Smooth muscle cell (in vitro differentiated cells): ENCODE data around the gene PDGFA. TPM values are rescaled to one million over a fixed set of nuclear protein-coding genes. Genes with fewer than 3 reads are reported as not detected.

Experiments used
- DNase-seq: peaks from one replicate; lab custom pipeline; 2025; ENCODE audit not compliant: unreplicated experiment; lab: John Stamatoyannopoulos, UW
- H2AFZ ChIP-seq: fragments of 200-600 bp; sonication (generic); 2 replicates; pipeline ENCODE4 v1.6.0; 2016; ENCODE audit warnings: antibody characterized with exemption, low read depth, mild to moderate bottlenecking
- H3F3A ChIP-seq: fragments of 200-600 bp; sonication (generic); 2 replicates; pipeline ENCODE4 v1.6.0; 2017; ENCODE audit warnings: antibody characterized with exemption, low read depth
- H3K27ac ChIP-seq: fragments of 200-600 bp; sonication (generic); 2 replicates; pipeline ENCODE4 v1.5.1; 2016; ENCODE audit warnings: low read depth, mild to moderate bottlenecking
- H3K27me3 ChIP-seq: fragments of 200-600 bp; sonication (generic); 2 replicates; pipeline ENCODE4 v1.6.1; 2016; ENCODE audit warnings: low read depth, mild to moderate bottlenecking
- H3K36me3 ChIP-seq: fragments of 200-600 bp; sonication (generic); 2 replicates; pipeline ENCODE4 v1.5.1; 2016; ENCODE audit warnings: low read depth
- H3K4me1 ChIP-seq: fragments of 200-600 bp; sonication (generic); 2 replicates; pipeline ENCODE4 v1.5.1; 2016; ENCODE audit warnings: low read depth
- H3K4me2 ChIP-seq: fragments of 200-600 bp; sonication (generic); 2 replicates; pipeline ENCODE4 v1.6.0; 2016; ENCODE audit warnings: mild to moderate bottlenecking
- H3K4me3 ChIP-seq: fragments of 200-600 bp; sonication (generic); 2 replicates; pipeline ENCODE4 v1.5.1; 2016; ENCODE audit warnings: mild to moderate bottlenecking
- H3K79me2 ChIP-seq: fragments of 200-600 bp; sonication (generic); 2 replicates; pipeline ENCODE4 v1.6.0; 2016; ENCODE audit warnings: low read depth, mild to moderate bottlenecking
- H3K9ac ChIP-seq: fragments of 200-600 bp; sonication (generic); 2 replicates; pipeline ENCODE4 v1.6.0; 2016; ENCODE audit warnings: low read depth
- H3K9me3 ChIP-seq: fragments of 200-600 bp; sonication (generic); replicated peaks from 2 replicates; pipeline ENCODE4 v1.5.1; 2016; ENCODE audit warnings: low read depth
- H4K20me1 ChIP-seq: fragments of 200-600 bp; sonication (generic); 2 replicates; pipeline ENCODE4 v1.6.0; 2016; ENCODE audit warnings: low read depth
- WGBS: methylation state at CpG from one replicate; pipeline ENCODE4 v1.1.7; 2016; ENCODE audit warnings: low lambda C conversion rate; 5-methylcytosine and 5-hydroxymethylcytosine counted together
- polyA plus RNA-seq: library from polyadenylated mRNA; unstranded; fragments of >200 nt; fragmentation: Nextera tagmentation; extraction: Ambion mirVana; gene quantifications from 2 replicates; pipeline ENCODE4 v1.2.1, GENCODE V29; 2016
- total RNA-seq: library from RNA; depleted of rRNA; stranded (reverse); fragments of >200 nt; gene quantifications from 2 replicates; pipeline ENCODE4 v1.2.3, GENCODE V29; 2014
- TF ChIP-seq, protein P1 (sequence below): fragments of 200-600 bp; sonication (generic); IDR thresholded peaks from 2 replicates; pipeline ENCODE4 v1.5.1; 2017; ENCODE audit warnings: borderline replicate concordance, mild to moderate bottlenecking, antibody characterized with exemption; ENCODE audit not compliant: insufficient read depth, poor library complexity, severe bottlenecking

PDGFA gene
- total and polyA plus RNA-seq, 2 experiments from 2014 or later = 32.0 to 68.1 TPM

DNA sequence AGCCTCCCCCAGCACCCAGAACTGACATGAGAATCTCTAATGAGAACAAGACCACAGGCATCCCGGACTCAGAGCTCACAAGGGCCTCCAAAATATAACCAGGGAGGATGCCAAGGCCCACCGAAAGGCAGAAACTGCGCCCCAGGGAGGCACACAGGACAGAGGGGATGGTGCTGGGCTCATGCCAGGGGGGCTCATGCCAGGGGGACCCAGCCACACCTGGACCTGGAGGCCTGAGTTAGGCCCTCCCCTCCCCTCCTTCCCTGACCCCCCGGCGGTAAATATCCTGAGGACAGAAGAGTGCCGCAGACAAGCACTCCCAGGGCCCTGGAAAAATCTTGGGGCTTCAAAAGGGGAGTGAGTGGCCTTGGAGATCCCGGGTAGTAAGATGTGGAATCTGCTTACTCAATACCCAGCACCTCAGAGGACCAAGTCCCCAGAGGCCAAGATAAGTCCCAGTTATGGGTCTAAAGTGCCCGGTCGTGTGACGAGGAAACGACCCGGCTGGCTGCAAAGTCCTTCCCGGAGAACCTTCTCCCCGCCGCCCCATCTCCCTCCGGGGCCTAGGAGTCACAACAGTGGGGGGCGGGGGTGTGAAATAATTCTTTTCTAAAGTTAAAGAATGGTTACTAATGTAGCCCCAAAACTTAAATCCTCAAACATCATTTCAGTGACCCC lies 11.9 kb downstream of the PDGFA start:
- H4K20me1 ChIP-seq = peaks cover 95% of the 10 kb centered on the region
- H3K36me3 ChIP-seq = no peaks in the 10 kb centered on the region
- H3F3A ChIP-seq = peaks cover 7% of the 10 kb centered on the region
- WGBS = 88% methylated on average over 15 of the region's 17 CpGs
- peaks cover 64% of the 10 kb centered on the region for H3K79me2 ChIP-seq
- no peak overlapping the region for H3K27ac ChIP-seq
- no peak overlapping the region for H3K9ac ChIP-seq
- TF ChIP-seq, protein P1, sequence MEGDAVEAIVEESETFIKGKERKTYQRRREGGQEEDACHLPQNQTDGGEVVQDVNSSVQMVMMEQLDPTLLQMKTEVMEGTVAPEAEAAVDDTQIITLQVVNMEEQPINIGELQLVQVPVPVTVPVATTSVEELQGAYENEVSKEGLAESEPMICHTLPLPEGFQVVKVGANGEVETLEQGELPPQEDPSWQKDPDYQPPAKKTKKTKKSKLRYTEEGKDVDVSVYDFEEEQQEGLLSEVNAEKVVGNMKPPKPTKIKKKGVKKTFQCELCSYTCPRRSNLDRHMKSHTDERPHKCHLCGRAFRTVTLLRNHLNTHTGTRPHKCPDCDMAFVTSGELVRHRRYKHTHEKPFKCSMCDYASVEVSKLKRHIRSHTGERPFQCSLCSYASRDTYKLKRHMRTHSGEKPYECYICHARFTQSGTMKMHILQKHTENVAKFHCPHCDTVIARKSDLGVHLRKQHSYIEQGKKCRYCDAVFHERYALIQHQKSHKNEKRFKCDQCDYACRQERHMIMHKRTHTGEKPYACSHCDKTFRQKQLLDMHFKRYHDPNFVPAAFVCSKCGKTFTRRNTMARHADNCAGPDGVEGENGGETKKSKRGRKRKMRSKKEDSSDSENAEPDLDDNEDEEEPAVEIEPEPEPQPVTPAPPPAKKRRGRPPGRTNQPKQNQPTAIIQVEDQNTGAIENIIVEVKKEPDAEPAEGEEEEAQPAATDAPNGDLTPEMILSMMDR = no peak
- no peaks in the 10 kb centered on the region for H3K27me3 ChIP-seq
- no peak overlapping the region for H2AFZ ChIP-seq
- H3K4me1 ChIP-seq = no peaks in the 10 kb centered on the region
- H3K9me3 ChIP-seq = no peaks in the 10 kb centered on the region
- H3K4me2 ChIP-seq = no peak overlapping the region
- H3K4me3 ChIP-seq = no peak overlapping the region
- DNase-seq = no peak

DNA sequence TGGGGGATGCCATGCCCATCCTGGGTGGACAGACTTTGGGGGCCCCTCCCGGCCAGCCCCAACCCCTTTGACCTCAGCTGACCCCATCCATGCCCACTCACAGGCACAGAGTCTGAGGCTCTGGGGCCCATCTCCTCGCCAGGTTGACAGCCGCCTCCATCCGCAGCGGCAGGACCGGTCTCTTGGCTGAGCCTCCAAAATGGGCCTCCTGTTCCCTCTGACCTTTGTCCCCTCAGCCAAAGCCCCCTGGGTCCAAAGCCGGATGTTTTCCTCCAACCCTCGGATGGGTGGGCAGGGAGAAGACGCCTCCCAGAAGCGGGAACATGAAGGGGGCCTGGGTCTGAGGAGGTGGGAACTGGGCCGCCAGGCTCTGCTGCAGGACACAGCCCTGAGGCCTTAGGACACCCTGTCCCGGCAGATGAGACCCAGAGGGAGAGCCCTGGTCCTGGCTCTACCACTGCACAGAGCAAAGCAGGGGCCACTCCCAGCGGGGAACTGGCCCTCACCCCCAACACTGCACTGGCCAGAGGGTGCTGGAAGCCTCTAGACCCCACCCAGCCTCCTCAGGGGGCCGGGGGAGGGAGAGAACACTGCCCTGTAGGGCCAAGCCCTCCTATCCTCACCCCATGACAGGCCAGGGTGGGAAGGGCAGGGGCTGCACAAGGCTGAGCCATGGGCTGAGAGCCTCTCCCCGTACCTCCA lies 12.6 kb downstream of the PDGFA start:
- DNase-seq = no peak
- Histone ChIP-seq H3K9me3 (no peaks in the 10 kb centered on the region), H3K4me3 (no peak overlapping the region), H2AFZ (no peak overlapping the region), H3K4me1 (no peaks in the 10 kb centered on the region), H3K9ac (no peak overlapping the region), H3K27me3 (no peaks in the 10 kb centered on the region), H3F3A (peaks cover 11% of the 10 kb centered on the region), H3K36me3 (no peaks in the 10 kb centered on the region), H3K4me2 (no peak overlapping the region), H4K20me1 (peaks cover 95% of the 10 kb centered on the region), H3K79me2 (peaks cover 57% of the 10 kb centered on the region), H3K27ac (no peak overlapping the region)
- WGBS = 94% methylated on average over 14 of the region's 15 CpGs
- TF ChIP-seq, protein P1 = no peak

DNA sequence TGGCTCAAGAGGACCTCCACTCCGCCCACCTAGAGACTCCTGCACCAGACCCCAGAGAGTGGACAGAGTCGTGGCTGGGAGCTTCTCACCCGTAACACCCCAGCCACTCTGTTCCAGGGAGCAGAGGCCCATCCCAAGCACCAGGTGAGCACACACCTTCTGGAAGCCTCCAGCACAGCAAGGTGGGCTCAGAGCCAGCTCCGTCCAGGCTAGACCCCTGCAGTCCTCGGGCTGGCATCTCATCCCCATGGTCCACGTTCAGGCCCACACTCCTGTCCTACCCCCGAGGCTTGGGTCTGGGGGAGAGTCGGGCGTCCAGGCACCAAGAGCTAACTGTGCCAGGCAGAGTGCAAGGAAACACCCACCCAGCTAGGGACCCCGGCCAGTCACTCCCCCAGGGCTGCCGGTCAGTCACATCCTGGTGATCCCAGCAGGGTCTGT lies 13.2 kb downstream of the PDGFA start:
- no peak overlapping the region for H3K9ac ChIP-seq

More for the DNA sequence above, 13.2 kb downstream of the PDGFA start:
- Histone ChIP-seq H3K4me3 (no peak overlapping the region), H3K36me3 (no peaks in the 10 kb centered on the region), H3K9me3 (no peaks in the 10 kb centered on the region), H2AFZ (no peak overlapping the region), H3K27me3 (no peaks in the 10 kb centered on the region), H3K4me2 (no peak overlapping the region), H3K27ac (no peak overlapping the region), H4K20me1 (peaks cover 95% of the 10 kb centered on the region), H3K79me2 (peaks cover 50% of the 10 kb centered on the region), H3F3A (peaks cover 18% of the 10 kb centered on the region), H3K4me1 (no peaks in the 10 kb centered on the region)
- 93% methylated on average over 11 of the region's 11 CpGs for WGBS
- TF ChIP-seq, protein P1 = no peak
- DNase-seq = no peak
